Measurements from ENCODE around the gene REV3L.
"Not testable (repeated sequence)": the region's sequence is repeated elsewhere in the genome, so short reads cannot be mapped to it uniquely, and the experiment has no call there.

Gene REV3L

GRCh38 chr6:111361648-111362047 lies 121.4 kb downstream of the REV3L start:
- no peak for DNase-seq (ENCODE audit: low read depth)

DNA sequence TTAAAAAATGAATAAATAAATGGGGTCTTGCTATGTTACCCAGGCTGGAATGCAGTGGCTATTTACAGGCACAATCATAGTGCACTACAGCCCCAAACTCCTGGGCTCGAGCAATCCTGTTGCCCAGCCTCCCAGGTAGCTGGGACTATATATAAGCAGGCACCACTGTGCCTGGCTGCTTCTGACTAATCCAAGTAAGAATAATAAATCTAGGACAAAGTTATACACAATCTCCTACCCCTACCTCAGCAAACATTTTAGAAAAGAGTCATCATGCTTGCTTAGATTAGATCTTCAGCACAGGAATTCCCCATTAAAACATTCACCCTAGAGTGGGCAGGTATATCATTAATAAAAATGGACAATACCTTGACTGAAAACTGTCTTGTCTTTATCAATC lies 124.6 kb downstream of the REV3L start:
- DNase-seq (ENCODE audit: low read depth) = no peak

- no peak for DNase-seq (ENCODE audit: low read depth)
Observed at GRCh38 chr6:111357705-111358104, 125.3 kb downstream of the REV3L start.

GRCh38 chr6:111356551-111356950 lies 126.5 kb downstream of the REV3L start:
- no peak for DNase-seq (ENCODE audit: low read depth)

- no peak for DNase-seq (ENCODE audit: low read depth)
Observed at GRCh38 chr6:111354758-111355555, 128.1 kb downstream of the REV3L start.

DNA sequence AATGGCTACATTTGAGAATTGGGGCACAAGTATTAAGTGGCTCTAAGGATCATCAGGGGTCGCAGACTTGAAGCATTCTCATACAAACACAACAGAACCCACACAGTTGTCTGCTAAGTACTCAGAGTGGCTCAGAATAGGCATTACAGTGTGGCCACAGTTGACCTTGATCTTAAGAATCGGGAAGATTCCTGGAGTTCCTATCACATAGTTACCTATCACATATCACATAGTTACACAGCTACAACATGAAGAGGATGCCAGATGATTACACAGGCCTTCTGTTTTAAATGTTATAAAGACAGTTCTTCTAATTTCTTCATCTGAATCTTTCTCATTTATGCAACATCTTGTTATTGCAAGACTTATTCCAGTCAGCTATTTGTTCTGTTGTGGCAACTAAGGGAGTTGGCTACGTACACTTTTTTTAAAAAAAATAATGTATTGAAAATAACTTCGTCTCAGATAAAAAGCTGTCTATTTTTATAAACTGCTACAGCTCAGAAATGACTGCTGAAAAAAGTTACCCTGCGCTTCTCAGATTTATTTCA lies 129.0 kb downstream of the REV3L start:
- no peak for DNase-seq (ENCODE audit: low read depth)

GRCh38 chr6:111347589-111347988 lies 135.4 kb downstream of the REV3L start:
- DNase-seq (ENCODE audit: low read depth) = no peak

DNA sequence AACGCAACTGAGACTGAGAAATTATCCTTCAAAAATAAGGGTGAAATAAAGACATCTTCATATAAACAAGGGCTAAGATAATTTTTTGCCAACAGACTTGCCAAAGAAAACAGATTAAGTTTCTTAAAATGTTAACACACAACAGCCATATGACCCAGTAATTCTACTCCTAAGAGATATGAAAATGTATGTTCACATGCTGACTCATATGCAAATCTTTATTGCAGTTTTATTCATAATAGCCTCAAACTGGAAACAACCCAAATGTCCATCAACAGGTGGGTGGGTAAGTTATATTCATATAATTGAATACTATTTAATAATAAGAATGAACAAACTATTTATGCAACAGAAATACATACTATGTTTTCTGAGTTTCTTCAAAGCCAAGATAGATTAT lies 140.1 kb downstream of the REV3L start:
- DNase-seq (ENCODE audit: low read depth) = no peak

- DNase-seq (ENCODE audit: low read depth) = no peak
Observed at GRCh38 chr6:111339294-111339693, 143.7 kb downstream of the REV3L start.

- DNase-seq (ENCODE audit: low read depth) = no peak
Observed at GRCh38 chr6:111338843-111339242, 144.2 kb downstream of the REV3L start.

DNA sequence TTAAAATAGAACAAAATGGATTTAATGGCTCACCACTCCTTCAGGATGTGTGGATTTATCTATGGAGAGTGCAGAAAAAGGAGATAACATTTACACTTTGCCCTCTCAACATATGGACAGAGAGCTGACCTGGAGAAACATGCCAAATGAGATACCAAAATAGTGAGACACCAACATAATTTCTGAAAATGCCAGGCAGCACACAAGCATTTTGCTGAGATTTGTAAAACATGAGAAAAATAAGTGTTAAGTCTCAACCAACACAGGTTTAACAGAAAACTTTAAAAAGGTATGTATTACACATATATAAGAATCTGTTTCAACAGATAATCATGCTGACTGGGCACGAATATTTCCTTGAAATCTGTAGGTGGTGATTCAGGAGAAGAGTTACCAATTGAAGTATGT lies 145.2 kb downstream of the REV3L start:
- DNase-seq (ENCODE audit: low read depth) = no peak

- DNase-seq (ENCODE audit: low read depth) = no peak
Observed at GRCh38 chr6:111329882-111330633, 153.0 kb downstream of the REV3L start.

DNA sequence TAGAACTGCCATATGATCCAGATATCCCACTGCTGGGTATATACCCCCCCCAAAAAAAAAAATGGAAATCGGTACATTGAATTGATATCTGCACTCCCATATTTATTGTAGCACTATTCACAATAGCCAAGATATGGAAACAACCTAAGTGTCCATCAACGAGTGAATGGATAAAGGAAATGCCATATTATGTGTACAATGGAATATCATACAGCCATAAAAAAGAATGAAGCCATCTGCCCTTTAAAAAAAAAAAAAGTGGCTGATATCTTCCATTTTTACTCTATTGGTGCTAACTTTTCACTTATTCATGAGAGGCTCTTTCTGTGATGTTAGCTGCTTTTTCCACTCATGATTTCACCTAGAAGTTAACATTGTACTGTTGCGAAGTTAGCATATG lies 156.5 kb downstream of the REV3L start:
- DNase-seq (ENCODE audit: low read depth) = no peak

GRCh38 chr6:111322145-111322544 lies 160.9 kb downstream of the REV3L start:
- no peak for DNase-seq (ENCODE audit: low read depth)

- DNase-seq (ENCODE audit: low read depth) = not testable (repeated sequence)
Observed at GRCh38 chr6:111307950-111308349, 175.1 kb downstream of the REV3L start.

GRCh38 chr6:111307275-111307858 lies 175.7 kb downstream of the REV3L start:
- DNase-seq (ENCODE audit: low read depth) = no peak

DNA sequence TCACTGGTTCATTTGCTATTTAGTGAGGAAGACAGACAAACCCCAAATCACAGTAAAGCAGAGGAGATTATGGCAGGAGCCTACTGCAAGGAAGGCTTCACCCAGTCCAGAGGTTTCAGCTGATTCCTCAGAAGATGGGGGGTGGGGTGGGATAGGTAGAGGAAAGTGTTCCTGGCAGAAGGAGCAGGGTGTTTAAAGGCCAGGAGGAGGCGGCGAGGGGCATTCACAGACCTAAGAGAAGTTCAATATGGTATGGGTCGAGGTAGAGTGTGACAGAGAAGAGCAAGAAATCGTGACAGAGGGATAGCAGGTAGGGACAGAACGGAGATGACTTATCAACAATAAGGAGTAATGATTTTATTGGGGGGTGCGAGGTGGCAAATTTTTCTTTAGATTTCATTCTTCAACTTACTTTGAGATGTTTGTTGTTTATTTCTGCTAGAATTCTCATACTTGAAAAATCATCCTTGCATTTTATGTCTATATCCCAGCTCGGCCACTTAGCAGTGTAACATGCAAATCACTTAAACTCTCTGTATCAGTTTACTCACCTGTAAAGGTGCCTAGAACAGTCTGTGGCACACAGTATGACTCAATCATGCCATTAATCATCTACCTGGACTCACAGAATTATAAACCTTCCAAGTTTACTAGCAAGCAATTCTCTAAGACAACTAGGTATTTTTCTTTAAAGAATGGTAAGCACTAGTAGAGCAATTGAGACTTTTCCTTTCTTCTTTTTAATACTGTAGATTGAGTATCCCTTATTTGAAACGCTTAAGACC lies 176.7 kb downstream of the REV3L start:
- no peak for DNase-seq (ENCODE audit: low read depth)

GRCh38 chr6:111301946-111302345 lies 181.1 kb downstream of the REV3L start:
- DNase-seq (ENCODE audit: low read depth) = no peak

DNA sequence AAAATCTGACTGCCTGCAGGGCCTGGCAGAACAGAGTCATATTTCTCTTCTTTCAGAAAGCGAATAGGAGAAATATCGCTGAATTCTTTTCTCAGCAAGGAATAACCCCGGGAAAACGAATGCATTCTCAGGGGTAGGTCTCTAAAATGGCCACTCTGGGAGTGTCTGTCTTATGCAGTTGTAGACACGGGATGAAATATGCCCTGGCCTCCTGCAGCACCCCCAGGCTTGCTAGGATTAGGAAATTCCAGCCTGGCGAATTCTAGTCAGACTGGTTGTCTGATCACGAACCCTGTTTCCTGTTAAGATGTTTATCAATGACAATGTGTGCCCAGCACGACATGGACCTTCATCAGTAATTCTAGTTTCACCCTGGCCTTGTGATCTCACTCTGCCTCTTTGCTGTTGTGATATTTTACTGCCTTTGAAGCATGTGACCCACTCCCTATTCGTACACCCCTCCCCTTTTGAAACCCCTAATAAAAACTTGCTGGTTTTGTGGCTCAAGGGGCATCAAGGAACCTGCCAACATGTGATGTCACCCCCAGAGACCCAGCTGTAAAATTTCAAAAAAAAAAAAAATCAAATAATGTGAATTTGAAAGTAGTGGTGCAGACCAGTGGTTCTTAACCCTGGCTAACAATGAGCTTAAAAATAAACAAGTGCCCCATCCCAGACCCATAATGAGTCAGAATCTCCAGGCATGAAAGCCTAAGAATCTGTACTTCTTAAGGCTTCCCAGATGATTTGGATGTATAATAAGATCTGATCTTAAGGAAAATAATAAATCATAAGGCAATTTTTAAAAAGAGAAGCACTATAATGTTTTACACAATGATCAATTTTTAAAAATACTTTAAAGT lies 181.8 kb downstream of the REV3L start:
- DNase-seq (ENCODE audit: low read depth) = not testable (repeated sequence)

DNA sequence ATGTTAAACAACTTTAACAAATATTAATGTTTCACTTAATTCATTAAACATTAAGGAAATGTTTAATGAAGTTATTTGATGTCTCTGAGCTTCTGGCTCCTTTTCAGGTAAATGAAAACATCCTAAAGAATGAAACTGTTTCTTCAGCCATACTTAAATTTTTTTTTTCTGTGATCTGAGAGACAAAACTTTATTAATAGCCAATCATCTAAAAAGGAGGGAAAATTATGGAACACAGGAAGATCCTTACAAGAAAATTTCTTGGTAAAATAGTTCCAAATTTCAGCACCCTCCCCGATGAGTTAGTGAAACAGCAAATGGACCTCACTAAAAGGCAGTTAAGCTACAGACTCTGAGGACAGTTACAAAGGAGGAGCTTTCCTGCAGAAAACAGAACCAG lies 185.2 kb downstream of the REV3L start:
- DNase-seq (ENCODE audit: low read depth) = no peak

DNA sequence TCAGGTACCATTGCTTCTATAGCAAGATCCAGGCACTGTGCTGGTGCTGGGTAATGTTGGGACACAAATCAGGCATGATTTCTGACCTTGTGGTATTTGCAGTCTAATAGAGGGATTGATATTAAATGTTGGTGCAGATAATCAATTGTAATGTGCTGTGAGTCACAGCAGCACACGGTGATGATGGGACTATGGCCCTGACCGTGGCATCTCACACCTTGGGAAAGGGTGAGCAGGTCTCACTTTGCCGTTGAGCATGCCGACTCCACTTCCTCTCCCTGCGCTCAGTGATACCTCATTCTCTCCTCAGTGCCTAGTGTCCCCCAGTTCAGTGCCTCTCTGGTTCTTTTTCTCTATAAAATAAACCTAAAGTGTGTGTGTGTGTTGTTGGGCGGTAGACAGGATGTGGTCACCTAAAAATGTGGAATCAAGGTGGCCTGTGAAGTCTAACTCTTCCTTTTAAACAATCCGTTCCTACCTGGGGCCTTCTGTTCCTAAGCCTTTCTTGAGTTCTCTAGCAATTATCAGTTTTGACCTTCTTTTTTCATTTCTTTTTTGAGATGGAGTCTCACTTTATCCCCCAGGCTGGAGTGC lies 188.5 kb downstream of the REV3L start:
- no peak for DNase-seq (ENCODE audit: low read depth)

Data from activated T-cell treated with anti-CD3 and anti-CD28 coated beads for 48 hours (primary cell).